Ramos (cell line): ENCODE data around the gene PHC2.
"Not testable (repeated sequence)": the region's sequence is repeated elsewhere in the genome, so short reads cannot be mapped to it uniquely, and the experiment has no call there.

Experiments
- in situ Hi-C: fragments of 300-500 bp; cut with MboI; formaldehyde crosslinking; loops from one replicate; pipeline ENCODE4 v1.14.3; 2022; ENCODE audit warnings: low sequenced_read_pairs; ENCODE audit not compliant: unreplicated experiment

The PHC2 gene

DNA sequence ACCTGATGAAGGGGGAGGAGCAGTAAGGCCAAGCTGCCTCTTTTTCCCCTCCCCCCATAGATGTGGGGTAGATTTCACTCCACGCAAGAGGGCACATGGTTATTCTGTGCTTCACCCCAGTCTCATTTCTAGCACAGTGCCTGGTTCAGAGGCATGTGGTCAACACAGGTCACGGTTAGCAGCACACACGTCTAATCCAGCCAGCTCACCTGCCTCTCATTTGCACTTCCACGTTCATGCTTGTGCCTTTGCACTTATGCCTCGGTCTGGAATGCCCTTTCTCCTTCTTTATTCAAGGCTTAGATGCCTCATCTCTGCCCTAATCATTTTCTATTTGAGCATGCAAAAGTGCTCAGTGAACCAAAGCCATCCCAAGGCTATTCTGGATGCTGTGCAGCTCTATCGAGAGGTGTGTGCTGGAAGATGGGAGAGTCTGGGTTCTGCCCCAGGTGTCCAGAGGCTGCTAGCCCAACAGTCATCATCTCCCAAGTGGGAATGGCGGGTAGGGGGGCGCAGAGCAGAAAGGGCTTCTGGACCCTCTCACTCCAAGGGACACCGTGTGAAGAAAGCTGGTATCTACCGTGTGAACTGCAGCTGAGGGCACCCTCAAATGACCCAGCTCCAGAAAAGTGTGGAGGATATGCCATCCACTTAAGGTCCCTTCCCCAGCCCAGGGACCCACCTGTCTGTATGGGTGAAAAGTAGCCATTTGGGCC, 107.9 kb downstream of the PHC2 start:
- in situ Hi-C loops = no loop called here

DNA sequence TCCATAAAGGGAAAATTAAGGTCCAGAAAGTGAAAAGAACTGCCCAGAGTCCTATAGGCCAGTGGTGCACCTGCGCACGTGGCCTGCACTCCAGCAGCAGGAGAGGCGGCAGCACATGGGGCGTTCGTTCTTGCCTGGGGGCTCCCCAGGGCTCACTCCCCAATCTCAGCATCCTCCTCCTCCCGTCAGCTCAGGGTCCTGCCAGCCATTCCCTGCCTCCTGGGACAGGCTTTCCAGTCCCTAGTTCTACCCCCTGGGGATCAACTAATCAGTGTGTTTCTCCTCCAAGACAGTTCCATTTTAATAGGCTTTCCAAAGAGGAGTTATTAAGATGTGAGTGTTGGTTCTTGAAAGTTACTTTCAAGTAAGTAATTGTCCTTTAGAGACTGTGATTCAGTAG, 108.8 kb downstream of the PHC2 start:
- in situ Hi-C loops = no loop called here

- in situ Hi-C loops = no loop called here
Observed at GRCh38 chr1:33321178-33321577, 109.7 kb downstream of the PHC2 start.

GRCh38 chr1:33320619-33321165, 110.2 kb downstream of the PHC2 start, which contains the start of gene A3GALT2:
Gene A3GALT2 (minus strand): TSS chr1:33321098. CDS start chr1:33321098, 0 bp downstream.
- in situ Hi-C loops = no loop called here

- in situ Hi-C loops = no loop called here
Observed at GRCh38 chr1:33319949-33320618, 110.8 kb downstream of the PHC2 start.

DNA sequence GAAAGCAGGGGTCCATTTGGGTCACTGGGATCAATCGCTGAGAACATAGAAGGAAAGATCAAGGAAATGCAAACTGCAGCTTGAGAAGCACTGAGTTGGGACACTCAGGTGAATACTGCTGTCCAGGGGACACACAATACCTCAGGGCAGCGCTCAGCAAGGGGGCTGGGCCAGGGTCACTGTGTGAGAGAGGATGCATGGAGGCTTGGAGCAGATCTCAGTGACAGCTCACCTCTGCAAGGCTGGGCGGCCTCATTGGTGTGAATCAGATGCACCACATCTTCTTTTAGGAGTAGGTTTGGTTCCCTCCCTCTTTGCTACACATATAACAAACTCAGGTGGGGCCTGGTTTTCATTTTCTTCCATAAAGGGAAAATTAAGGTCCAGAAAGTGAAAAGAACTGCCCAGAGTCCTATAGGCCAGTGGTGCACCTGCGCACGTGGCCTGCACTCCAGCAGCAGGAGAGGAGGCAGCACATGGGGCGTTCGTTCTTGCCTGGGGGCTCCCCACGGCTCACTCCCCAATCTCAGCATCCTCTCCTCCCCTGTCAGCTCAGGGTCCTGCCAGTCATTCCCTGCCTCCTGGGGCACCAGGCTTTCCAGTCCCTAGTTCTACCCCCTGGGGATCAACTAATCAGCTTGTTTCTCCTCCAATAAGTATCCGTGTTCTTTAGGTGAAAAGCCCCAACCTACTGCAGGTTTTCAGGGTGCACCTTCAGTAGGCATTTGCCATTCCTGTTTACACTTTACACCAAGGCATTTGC, 111.5 kb downstream of the PHC2 start:
- in situ Hi-C loops = no loop called here

GRCh38 chr1:33317946-33318345, 112.9 kb downstream of the PHC2 start:
- in situ Hi-C loops = no loop called here

- in situ Hi-C loops = no loop called here
Observed at GRCh38 chr1:33317354-33317753, 113.5 kb downstream of the PHC2 start.

DNA sequence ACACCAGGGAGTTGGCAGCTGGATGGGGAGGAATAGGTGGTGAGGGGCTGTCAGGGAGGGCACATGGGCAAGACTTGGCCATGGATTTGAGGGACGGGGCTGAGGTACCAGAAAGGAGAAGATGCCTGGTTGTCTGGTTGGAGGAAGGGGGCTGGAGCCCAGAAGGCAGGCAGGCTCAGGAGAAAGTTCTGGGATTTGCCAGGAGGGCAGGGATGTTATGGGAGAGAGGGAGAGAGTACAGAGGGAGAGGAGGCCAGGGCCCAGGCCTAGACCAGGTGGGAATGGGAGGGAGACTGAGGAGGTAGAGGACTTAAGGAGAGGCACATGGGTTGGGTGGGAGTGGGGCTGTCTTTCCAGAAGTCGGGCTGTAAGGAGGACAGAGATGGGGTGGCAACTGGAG, 114.3 kb downstream of the PHC2 start:
- in situ Hi-C loops = no loop called here

- in situ Hi-C loops = no loop called here
Observed at GRCh38 chr1:33314416-33314815, 116.5 kb downstream of the PHC2 start.

DNA sequence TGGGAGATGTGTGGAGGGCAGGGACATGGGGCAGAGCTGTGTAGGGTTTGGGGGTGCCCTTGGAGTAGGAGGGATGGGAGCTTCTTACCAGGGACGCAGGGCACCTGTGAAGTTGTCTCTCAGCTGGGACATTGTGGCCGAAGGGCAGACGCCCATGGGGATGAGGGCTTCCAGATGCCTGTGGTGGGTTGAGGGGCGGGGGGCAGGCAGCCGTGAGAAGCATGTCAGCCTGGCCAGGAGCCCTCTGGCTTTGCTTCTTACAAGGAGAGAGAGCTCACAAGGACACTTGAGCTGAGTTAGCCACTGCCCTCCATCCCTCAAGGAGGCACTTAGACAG, 118.5 kb downstream of the PHC2 start:
- in situ Hi-C loops = no loop called here

- in situ Hi-C loops = no loop called here
Observed at GRCh38 chr1:33311706-33312412, 119.0 kb downstream of the PHC2 start.

GRCh38 chr1:33310702-33311101, 120.2 kb downstream of the PHC2 start:
- in situ Hi-C loops = no loop called here

DNA sequence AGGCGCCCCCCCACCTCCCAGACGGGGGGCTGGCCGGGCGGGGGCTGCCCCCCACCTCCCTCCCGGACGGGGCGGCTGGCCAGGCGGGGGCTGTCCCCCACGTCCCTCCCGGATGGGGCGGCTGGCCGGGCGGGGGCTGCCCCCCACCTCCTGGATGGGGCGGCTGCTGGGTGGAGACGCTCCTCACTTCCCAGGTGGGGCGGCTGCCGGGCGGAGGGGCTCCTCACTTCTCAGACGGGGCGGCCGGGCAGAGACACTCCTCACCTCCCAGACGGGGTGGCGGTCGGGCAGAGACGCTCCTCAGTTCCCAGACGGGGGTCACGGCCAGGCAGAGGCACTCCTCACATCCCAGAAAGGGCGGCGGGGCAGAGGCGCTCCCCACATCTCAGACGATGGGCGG, 121.5 kb downstream of the PHC2 start:
- in situ Hi-C loops = not testable (repeated sequence)

- in situ Hi-C loops = no loop called here
Observed at GRCh38 chr1:33307494-33307864, 123.4 kb downstream of the PHC2 start.

DNA sequence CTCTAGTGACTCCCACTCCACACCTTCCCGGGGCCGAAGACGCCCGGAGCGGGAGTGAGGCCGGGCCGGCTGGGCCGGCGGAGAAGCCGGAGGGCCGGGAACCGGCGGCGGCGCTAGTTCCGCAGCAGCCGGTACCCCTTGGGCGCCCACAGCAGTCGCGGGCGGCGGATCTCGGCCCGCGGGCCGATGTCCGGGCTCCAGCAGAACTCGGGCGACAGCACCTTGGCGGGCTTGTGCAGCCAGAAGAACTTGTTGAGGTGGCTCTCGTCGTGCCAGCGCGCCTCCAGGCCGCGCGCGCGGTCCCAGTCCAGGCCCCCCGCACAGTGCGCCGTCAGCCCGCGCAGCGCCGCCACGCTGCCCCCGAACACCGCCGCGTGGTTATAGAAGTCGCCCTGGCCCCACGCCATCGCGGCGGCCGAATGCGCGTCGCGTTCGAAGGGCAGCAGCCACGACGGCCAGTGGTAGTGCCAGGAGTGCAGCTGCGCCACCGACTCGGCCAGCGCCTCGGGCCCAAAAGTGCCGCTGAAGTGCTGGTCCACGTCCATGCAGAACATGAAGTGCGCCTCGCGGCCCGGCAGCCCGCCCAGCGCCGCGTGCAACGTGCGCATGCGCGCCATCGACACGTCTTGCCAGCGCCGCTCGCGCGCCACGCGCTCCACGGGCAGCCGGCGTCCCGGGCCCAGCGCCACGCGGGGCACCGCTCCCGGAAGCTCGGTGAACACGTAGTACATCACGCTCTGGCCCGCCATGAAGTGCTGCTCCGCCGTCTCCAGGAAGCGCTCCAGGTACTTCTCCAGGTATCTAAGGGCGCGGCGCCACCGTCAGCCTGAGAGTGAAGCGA, 124.0 kb downstream of the PHC2 start:
- in situ Hi-C loops = no loop called here

- in situ Hi-C loops = no loop called here
Observed at GRCh38 chr1:33305816-33306652, 124.9 kb downstream of the PHC2 start.

DNA sequence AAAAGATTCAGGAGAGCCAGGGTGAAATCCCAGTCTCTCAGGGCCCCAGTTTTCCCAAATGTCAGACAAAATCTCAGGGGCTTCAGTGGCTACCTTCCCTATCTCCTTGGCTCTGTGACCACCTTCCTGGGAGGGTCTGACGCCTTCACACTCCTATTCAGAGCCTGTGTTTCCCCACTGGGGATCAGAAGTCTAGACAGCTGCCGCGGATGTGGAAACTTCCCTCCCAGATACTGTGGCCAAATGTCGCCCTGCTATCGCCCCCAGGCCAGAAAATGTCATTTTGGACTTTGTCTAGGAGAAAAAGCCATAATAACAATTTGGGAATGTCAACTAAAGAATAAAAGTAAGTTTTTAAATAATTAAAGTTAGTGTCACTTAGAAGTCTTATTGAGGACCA, 125.9 kb downstream of the PHC2 start:
- in situ Hi-C loops = no loop called here

DNA sequence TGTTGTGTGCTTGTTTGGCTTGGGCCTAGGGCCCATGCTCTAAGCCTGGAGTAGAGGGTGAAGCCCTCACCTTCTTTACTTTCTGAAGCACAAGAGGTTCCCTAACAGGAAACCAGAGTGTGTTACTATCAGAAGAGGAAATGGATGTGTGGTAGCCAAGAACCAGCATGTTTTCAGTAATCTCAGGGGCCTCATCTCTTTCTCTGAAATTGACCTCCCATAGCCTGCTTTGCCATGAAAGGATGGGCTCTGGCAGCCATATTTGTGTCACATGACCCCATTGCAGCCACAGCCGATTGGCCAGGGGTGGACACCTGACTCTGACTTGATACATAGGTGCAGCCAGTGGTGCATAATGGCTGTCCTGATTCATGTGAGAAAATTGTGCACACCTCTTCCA, 128.6 kb downstream of the PHC2 start:
- in situ Hi-C loops = no loop called here
